ENCODE results near the gene MEPE. TPM values are rescaled to one million over a fixed set of nuclear protein-coding genes. Genes with fewer than 3 reads are reported as not detected.

Gene MEPE
- total RNA-seq, 1 experiment from 2014 or later, result not detected

DNA sequence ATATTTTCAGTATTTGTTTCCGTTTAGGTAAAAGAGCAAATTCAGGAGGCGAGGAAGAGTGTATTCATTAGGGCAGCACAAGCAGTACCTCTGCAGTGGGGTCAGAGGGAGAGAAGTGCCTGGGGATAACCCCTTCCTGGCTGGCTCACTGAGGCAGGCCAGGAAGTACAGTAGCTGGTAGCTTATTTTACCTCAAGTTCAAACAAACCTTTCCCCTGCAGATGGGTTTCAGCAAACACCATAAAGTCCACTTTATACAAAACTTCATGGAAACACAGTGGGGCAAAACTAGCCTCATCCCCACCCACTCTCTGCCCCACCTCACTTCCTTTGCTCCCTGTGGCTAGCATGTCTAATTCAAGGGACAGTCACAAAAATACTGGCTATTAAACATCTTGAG, 29.5 kb downstream of the MEPE start:
- CTCF ChIA-PET, result interaction anchor here (0.9 kb wide), 1 partner anchor 13 kb away, joined by 3 read pairs; no protein-coding TSS in a partner anchor

DNA sequence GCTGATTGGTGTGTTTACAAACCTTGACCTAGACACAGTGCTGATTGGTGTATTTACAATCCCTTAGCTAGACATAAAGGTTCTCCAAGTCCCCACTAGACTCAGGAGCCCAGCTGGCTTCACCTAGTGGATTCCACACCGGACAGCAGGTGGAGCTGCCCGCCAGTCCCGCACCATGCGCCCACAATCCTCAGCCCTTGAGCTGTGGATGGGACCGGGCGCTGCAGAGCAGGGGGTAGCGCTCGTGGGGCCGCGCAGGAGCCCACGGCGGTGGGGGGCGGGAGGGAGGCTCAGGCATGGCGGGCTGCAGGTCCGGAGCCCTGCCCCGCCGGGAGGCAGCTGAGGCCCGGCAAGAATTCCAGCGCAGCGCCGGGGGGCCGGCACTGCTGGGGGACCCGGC, 30.7 kb downstream of the MEPE start:
- ATAC-seq (no peak), DNase-seq (ENCODE audit: low read depth, low spot score) (no peak)
- no peaks in the 10 kb centered on the region for H3K36me3 ChIP-seq (ENCODE audit: control insufficient read depth, insufficient read depth, low read length)
- no peaks in the 10 kb centered on the region for H3K4me1 ChIP-seq (ENCODE audit: control insufficient read depth, insufficient read depth, low read length)
- H3K9me3 ChIP-seq (ENCODE audit: control insufficient read depth, insufficient read depth, low read depth, low read length), result no peaks in the 10 kb centered on the region
- ChIA-PET CTCF (interaction anchor here (0.5 kb wide), 1 partner anchor 648 kb away, joined by 3 read pairs; no protein-coding TSS in a partner anchor), POLR2A (interaction anchor here (0.6 kb wide), 1 partner anchor 642 kb away, joined by 5 read pairs; no protein-coding TSS in a partner anchor)
- intact Hi-C loops (cut with micrococcal nuclease; ENCODE audit: unreplicated experiment) (no loop called here), in situ Hi-C loops (cut with HindIII; ENCODE audit: low pct_unique_long_range_greater_than_20kb, low sequenced_read_pairs) (no loop called here)
- no TSS peak for BruUV-seq (replicated peaks)
- H3K4me3 ChIP-seq (ENCODE audit: low read depth in 2 of 2, low read length in 2 of 2), result no peak overlapping the region
- H3K27ac ChIP-seq (ENCODE audit: low read length), result no peak overlapping the region
- TF ChIP-seq, protein P1, sequence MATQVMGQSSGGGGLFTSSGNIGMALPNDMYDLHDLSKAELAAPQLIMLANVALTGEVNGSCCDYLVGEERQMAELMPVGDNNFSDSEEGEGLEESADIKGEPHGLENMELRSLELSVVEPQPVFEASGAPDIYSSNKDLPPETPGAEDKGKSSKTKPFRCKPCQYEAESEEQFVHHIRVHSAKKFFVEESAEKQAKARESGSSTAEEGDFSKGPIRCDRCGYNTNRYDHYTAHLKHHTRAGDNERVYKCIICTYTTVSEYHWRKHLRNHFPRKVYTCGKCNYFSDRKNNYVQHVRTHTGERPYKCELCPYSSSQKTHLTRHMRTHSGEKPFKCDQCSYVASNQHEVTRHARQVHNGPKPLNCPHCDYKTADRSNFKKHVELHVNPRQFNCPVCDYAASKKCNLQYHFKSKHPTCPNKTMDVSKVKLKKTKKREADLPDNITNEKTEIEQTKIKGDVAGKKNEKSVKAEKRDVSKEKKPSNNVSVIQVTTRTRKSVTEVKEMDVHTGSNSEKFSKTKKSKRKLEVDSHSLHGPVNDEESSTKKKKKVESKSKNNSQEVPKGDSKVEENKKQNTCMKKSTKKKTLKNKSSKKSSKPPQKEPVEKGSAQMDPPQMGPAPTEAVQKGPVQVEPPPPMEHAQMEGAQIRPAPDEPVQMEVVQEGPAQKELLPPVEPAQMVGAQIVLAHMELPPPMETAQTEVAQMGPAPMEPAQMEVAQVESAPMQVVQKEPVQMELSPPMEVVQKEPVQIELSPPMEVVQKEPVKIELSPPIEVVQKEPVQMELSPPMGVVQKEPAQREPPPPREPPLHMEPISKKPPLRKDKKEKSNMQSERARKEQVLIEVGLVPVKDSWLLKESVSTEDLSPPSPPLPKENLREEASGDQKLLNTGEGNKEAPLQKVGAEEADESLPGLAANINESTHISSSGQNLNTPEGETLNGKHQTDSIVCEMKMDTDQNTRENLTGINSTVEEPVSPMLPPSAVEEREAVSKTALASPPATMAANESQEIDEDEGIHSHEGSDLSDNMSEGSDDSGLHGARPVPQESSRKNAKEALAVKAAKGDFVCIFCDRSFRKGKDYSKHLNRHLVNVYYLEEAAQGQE (IDR thresholded peaks at IDR 0.05; ENCODE audit: insufficient read depth in 1 of 2, low read depth in 2 of 2, low read length in 1 of 2), result no peak
- TF ChIP-seq SIN3A (IDR thresholded peaks at IDR 0.05; ENCODE audit: borderline replicate concordance, insufficient read depth, low read depth, low read length), result no peak
- TF ChIP-seq POLR2AphosphoS5 (IDR thresholded peaks at IDR 0.05; ENCODE audit: low read depth, low read length), result no peak
- TF ChIP-seq TCF7L2 (IDR thresholded peaks at IDR 0.05; ENCODE audit: low read depth, low read length), result no peak
- TF ChIP-seq, protein P2, sequence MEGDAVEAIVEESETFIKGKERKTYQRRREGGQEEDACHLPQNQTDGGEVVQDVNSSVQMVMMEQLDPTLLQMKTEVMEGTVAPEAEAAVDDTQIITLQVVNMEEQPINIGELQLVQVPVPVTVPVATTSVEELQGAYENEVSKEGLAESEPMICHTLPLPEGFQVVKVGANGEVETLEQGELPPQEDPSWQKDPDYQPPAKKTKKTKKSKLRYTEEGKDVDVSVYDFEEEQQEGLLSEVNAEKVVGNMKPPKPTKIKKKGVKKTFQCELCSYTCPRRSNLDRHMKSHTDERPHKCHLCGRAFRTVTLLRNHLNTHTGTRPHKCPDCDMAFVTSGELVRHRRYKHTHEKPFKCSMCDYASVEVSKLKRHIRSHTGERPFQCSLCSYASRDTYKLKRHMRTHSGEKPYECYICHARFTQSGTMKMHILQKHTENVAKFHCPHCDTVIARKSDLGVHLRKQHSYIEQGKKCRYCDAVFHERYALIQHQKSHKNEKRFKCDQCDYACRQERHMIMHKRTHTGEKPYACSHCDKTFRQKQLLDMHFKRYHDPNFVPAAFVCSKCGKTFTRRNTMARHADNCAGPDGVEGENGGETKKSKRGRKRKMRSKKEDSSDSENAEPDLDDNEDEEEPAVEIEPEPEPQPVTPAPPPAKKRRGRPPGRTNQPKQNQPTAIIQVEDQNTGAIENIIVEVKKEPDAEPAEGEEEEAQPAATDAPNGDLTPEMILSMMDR (IDR thresholded peaks at IDR 0.05), result no peak
- H3K27me3 ChIP-seq (ENCODE audit: control insufficient read depth, insufficient read depth, low read length), result no peaks in the 10 kb centered on the region; the same call in 1 of the 2 replicates

More for the DNA sequence above, 29.5 kb downstream of the MEPE start:
- DNase-seq (ENCODE audit: low read depth, low spot score) (no peak), ATAC-seq (no peak)
- intact Hi-C loops (cut with micrococcal nuclease; ENCODE audit: unreplicated experiment) (no loop called here), in situ Hi-C loops (cut with HindIII; ENCODE audit: low pct_unique_long_range_greater_than_20kb, low sequenced_read_pairs) (no loop called here)
- Histone ChIP-seq H3K27me3 (ENCODE audit: control insufficient read depth, insufficient read depth, low read length) (no peaks in the 10 kb centered on the region; the same call in 1 of the 2 replicates), H3K36me3 (ENCODE audit: control insufficient read depth, insufficient read depth, low read length) (no peaks in the 10 kb centered on the region), H3K4me3 (ENCODE audit: low read depth in 2 of 2, low read length in 2 of 2) (no peak overlapping the region), H3K27ac (ENCODE audit: low read length) (no peak overlapping the region), H3K9me3 (ENCODE audit: control insufficient read depth, insufficient read depth, low read depth, low read length) (no peaks in the 10 kb centered on the region), H3K4me1 (ENCODE audit: control insufficient read depth, insufficient read depth, low read length) (no peaks in the 10 kb centered on the region)
- POLR2A ChIA-PET, result no interaction called here
- TF ChIP-seq, protein P2 (IDR thresholded peaks at IDR 0.05), result no peak
- TF ChIP-seq, protein P1 (IDR thresholded peaks at IDR 0.05; ENCODE audit: insufficient read depth in 1 of 2, low read depth in 2 of 2, low read length in 1 of 2), result no peak
- TF ChIP-seq POLR2AphosphoS5 (IDR thresholded peaks at IDR 0.05; ENCODE audit: low read depth, low read length) (no peak), SIN3A (IDR thresholded peaks at IDR 0.05; ENCODE audit: borderline replicate concordance, insufficient read depth, low read depth, low read length) (no peak)
- BruUV-seq (replicated peaks), result no TSS peak

Data from Panc1 (cell line).